HG03064 (cell line): Measurements from ENCODE around the gene ARVCF.

ENCODE experiments used
- ATAC-seq: cut with Tn5 transposase; IDR thresholded peaks from one replicate; pipeline ENCODE4 v1.9.1; 2021; ENCODE audit warnings: low read depth; ENCODE audit not compliant: unreplicated experiment

Gene ARVCF

GRCh38 chr22:20018001-20018400, 1.4 kb upstream of the ARVCF start:
- no peak for ATAC-seq

- ATAC-seq, result no peak
Observed at GRCh38 chr22:20017622-20017958, 967 bp upstream of the ARVCF start.

GRCh38 chr22:20015971-20016733, 471 bp downstream of the ARVCF start:
- ATAC-seq, result no peak

GRCh38 chr22:20015187-20015625, 1.4 kb downstream of the ARVCF start:
- no peak for ATAC-seq

GRCh38 chr22:20014526-20015186, 2.0 kb downstream of the ARVCF start:
- ATAC-seq, result no peak

- ATAC-seq, result no peak
Observed at GRCh38 chr22:20013382-20013871, 3.2 kb downstream of the ARVCF start.

- no peak for ATAC-seq
Observed at GRCh38 chr22:20012741-20013331, 3.8 kb downstream of the ARVCF start.

GRCh38 chr22:20011993-20012740, 4.5 kb downstream of the ARVCF start:
- ATAC-seq, result no peak

GRCh38 chr22:20011123-20011992, 5.3 kb downstream of the ARVCF start:
- ATAC-seq, result no peak

GRCh38 chr22:20010307-20011122, 6.1 kb downstream of the ARVCF start:
- ATAC-seq, result no peak

GRCh38 chr22:20009582-20010306, 6.9 kb downstream of the ARVCF start:
- no peak for ATAC-seq

GRCh38 chr22:20009018-20009491, 7.6 kb downstream of the ARVCF start:
- ATAC-seq, result no peak

GRCh38 chr22:20008221-20008995, 8.2 kb downstream of the ARVCF start:
- ATAC-seq, result no peak

- ATAC-seq, result no peak
Observed at GRCh38 chr22:20004464-20004863, 12.2 kb downstream of the ARVCF start.

- no peak for ATAC-seq
Observed at GRCh38 chr22:20003304-20003703, 13.3 kb downstream of the ARVCF start.

- no peak for ATAC-seq
Observed at GRCh38 chr22:20002636-20003035, 14.0 kb downstream of the ARVCF start.

- no peak for ATAC-seq
Observed at GRCh38 chr22:20002128-20002527, 14.5 kb downstream of the ARVCF start.
